ENCODE results near the gene SPTLC3.

GRCh38 chr20:13002251-13002650 is 6.5 kb upstream of the SPTLC3 start:
- no peak for TF ChIP-seq POLR2AphosphoS5 (IDR thresholded peaks at IDR 0.05; ENCODE audit: low read depth, low read length)
- no peak for TF ChIP-seq POLR2A (IDR thresholded peaks at IDR 0.05; ENCODE audit: low read depth, low read length)
- no peak for TF ChIP-seq TAF1 (IDR thresholded peaks at IDR 0.05; ENCODE audit: low read depth, low read length)
